Endothelial cell of umbilical vein (primary cell): Measurements from ENCODE around the gene HECW1. TPM values are rescaled to one million over a fixed set of nuclear protein-coding genes. Genes with fewer than 3 reads are reported as not detected.

ENCODE experiments used
- BruUV-seq: library from RNA; stranded (reverse); fragments of 400-500 nt; replicated peaks from 2 replicates; lab custom pipeline; 2021; lab: Mats Ljungman, UMichigan
- CTCF ChIA-PET: fragments of 300-600, 350-600 bp; sonication (Branson Sonifier 250); formaldehyde crosslinking; loops from one replicate; lab custom pipeline; 2021; ENCODE audit warnings: antibody characterized with exemption, inconsistent platforms; lab: Charles Lee
- POLR2A ChIA-PET: fragments of 300-600, 350-600 bp; sonication (Branson Sonifier 250); formaldehyde crosslinking; loops from one replicate; lab custom pipeline; 2021; ENCODE audit warnings: antibody characterized with exemption, inconsistent platforms; lab: Charles Lee
- DNase-seq: peaks from one replicate; pipeline ENCODE4 v3.0.0-alpha.2; 2011; ENCODE audit warnings: low read depth, low spot score
- FAIRE-seq: peaks from 2 replicates; lab custom pipeline; 2011; peaks lifted over from hg19 to GRCh38; lab: Jason Lieb, UNC
- H2AFZ ChIP-seq: 2 replicates; pipeline ENCODE4 v1.6.0; 2012; ENCODE audit warnings: low read depth, low read length, control low read depth, inconsistent platforms
- H3K27ac ChIP-seq: 2 replicates; pipeline ENCODE4 v1.5.1; 2011; ENCODE audit warnings: low read depth, mild to moderate bottlenecking, control low read depth, low read length, moderate library complexity; ENCODE audit not compliant: insufficient read depth
- H3K27me3 ChIP-seq, 2 experiments: 2 replicates each; pipeline versions ENCODE4 v1.6.0 to v1.6.1; 2011; ENCODE audit warnings: low read length in 2 of 2, mixed read lengths in 1 of 2; ENCODE audit not compliant: control insufficient read depth in 2 of 2, insufficient read depth in 2 of 2
- H3K36me3 ChIP-seq, 2 experiments: 2 replicates in 1 of 2; 3 replicates in 1 of 2; pipeline ENCODE4 v1.5.1; 2011; ENCODE audit warnings: low read length in 2 of 2, mild to moderate bottlenecking in 1 of 2, moderate library complexity in 1 of 2; ENCODE audit not compliant: control insufficient read depth in 2 of 2, insufficient read depth in 2 of 2; ENCODE audit errors: extremely low read depth in 1 of 2
- H3K4me1 ChIP-seq: 3 replicates; pipeline ENCODE4 v1.5.1; 2011; ENCODE audit warnings: mild to moderate bottlenecking, low read length; ENCODE audit not compliant: control insufficient read depth, insufficient read depth; ENCODE audit errors: extremely low read depth
- H3K4me2 ChIP-seq: 2 replicates; pipeline ENCODE4 v1.6.1; 2011; ENCODE audit warnings: low read length, control low read depth, mixed read lengths; ENCODE audit not compliant: insufficient read depth
- H3K4me3 ChIP-seq, 3 experiments: fragments of 200-600 bp in 1 of 3; sonication (generic), shearing (Covaris generic) in 1 of 3; replicated peaks in 1 of 3; 2 replicates each; pipeline ENCODE4 v1.5.1; 2011 to 2016; ENCODE audit warnings: control low read depth in 3 of 3, low read length in 3 of 3, mild to moderate bottlenecking in 2 of 3, inconsistent platforms in 1 of 3, low read depth in 1 of 3, moderate library complexity in 1 of 3; ENCODE audit not compliant: insufficient read depth in 1 of 3
- H3K79me2 ChIP-seq: 2 replicates; pipeline ENCODE4 v1.6.0; 2012; ENCODE audit warnings: low read length, inconsistent platforms; ENCODE audit not compliant: control insufficient read depth, insufficient read depth
- H3K9ac ChIP-seq: replicated peaks from 2 replicates; pipeline ENCODE3; 2011; ENCODE audit warnings: low read length, control low read depth; ENCODE audit not compliant: insufficient read depth; ENCODE audit errors: extremely low read depth
- H3K9me1 ChIP-seq: replicated peaks from 3 replicates; pipeline ENCODE4 v1.6.0; 2011; ENCODE audit warnings: mild to moderate bottlenecking, low read length; ENCODE audit not compliant: control insufficient read depth, insufficient read depth; ENCODE audit errors: extremely low read depth
- H3K9me3 ChIP-seq: replicated peaks from 2 replicates; pipeline ENCODE4 v1.5.1; 2012; ENCODE audit warnings: low read length, inconsistent platforms; ENCODE audit not compliant: control insufficient read depth, insufficient read depth
- H4K20me1 ChIP-seq: replicated peaks from 2 replicates; pipeline ENCODE3; 2011; ENCODE audit warnings: mild to moderate bottlenecking, low read length; ENCODE audit not compliant: control insufficient read depth, insufficient read depth; ENCODE audit errors: extremely low read depth
- CTCF ChIP-seq, 2 donors: IDR thresholded peaks; 1 replicate in 1 of 2; 2 replicates in 1 of 2; pipeline ENCODE4 v1.5.1; 2011; ENCODE audit warnings: low read length in 2 of 2, mild to moderate bottlenecking in 2 of 2, moderate library complexity in 2 of 2, control low read depth in 1 of 2, inconsistent platforms in 1 of 2, low read depth in 1 of 2; ENCODE audit not compliant: insufficient read depth in 1 of 2; ENCODE audit errors: extremely low read depth in 1 of 2
- FOS ChIP-seq: IDR thresholded peaks from 2 replicates; pipeline ENCODE4 v1.6.1; 2011; ENCODE audit warnings: mild to moderate bottlenecking, low read length, moderate library complexity, borderline replicate concordance; ENCODE audit not compliant: insufficient read depth
- MAX ChIP-seq: IDR thresholded peaks from 2 replicates; pipeline ENCODE4 v1.6.1; 2011; ENCODE audit not compliant: insufficient read depth, insufficient read length
- MYC ChIP-seq: IDR thresholded peaks from one replicate; pipeline ENCODE4 v1.6.1; 2011; ENCODE audit warnings: mild to moderate bottlenecking, low read depth, low read length
- POLR2A ChIP-seq: IDR thresholded peaks from 2 replicates; pipeline ENCODE4 v1.6.1; 2012; ENCODE audit warnings: low read depth, mild to moderate bottlenecking, control low read depth, low read length
- POLR2AphosphoS5 ChIP-seq: IDR thresholded peaks from 2 replicates; pipeline ENCODE4 v1.6.1; 2012; ENCODE audit warnings: low read depth, mild to moderate bottlenecking, control low read depth, low read length, moderate library complexity; ENCODE audit not compliant: insufficient read depth
- dilution Hi-C: fragments of 300-500 bp; cut with MboI; formaldehyde crosslinking; loops from one replicate; pipeline ENCODE4 v1.15.0; 2019; ENCODE audit warnings: low sequenced_read_pairs; ENCODE audit not compliant: extremely low pct_ligation_motif_present
- intact Hi-C: fragments of 100-400 bp; cut with micrococcal nuclease; formaldehyde crosslinking; loops from one replicate; pipeline ENCODE4 v1.10.0; 2022
- polyA plus RNA-seq, 4 experiments: library from polyadenylated mRNA; depleted of rRNA in 3 of 4; stranded (reverse) in 3 of 4; unstranded in 1 of 4; fragments of >200 nt; gene quantifications; 2 replicates each; pipeline versions ENCODE4 v1.2.1 to v1.2.3, GENCODE V29; 2011 to 2012; ENCODE audit warnings: missing spikeins in 1 of 4
- total RNA-seq: library from RNA; stranded (reverse); gene quantifications from 2 replicates; pipeline ENCODE4 v1.2.3, GENCODE V29; 2021

Gene HECW1
- total and polyA plus RNA-seq, 2 donors (not counting 3 experiments of a cell fraction or from before 2014, with no cell fraction given) = not detected

DNA sequence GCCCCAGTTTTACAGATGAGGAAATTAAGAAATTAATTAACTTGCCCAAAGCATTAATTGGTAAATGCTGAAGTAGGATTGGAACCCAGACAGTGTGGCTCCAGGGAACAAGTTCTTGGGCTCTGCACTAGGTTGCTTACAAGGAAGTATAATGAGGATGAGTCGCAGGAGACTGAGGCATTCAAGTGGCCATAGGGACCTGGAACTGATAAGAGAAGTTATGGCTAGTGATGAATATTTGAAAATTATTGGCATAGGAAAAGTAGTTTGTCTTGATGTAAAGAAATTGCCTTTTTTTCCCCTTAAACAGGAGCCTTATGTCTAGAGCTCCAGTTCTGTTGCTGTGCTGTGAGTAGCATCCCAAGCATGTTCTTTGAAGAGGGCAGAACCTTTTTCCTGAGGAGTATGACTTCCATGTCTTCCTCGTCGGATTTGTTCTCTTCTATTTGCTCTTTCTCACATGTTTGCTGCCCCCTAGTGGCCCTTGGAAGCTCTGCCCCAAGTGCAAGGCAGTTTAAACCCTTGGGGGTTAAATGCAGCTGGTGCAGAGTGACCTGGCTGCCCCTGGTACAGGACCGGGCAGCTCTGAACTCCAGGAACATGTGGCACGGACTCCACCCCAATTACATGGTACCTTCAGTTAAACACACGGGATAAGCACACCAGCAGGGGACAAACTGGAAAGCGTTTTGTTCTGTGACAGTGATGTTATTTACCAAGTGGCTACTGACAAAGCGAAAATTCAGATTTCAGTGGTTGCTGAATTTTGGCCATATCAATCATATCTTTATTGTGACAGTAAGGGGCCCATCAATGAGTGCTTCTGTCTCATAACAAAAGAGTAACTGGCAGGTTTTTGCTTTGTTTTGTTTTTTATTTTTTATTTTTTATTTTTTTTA lies 148.8 kb downstream of the HECW1 start:
- intact Hi-C loops (loop anchor here (1.0 kb wide), 6 partner anchors 84 to 1321 kb away; no protein-coding TSS in a partner anchor), dilution Hi-C loops (no loop called here)
- Histone ChIP-seq H3K9me3 (no peaks in the 10 kb centered on the region), H3K4me2 (no peak overlapping the region), H2AFZ (no peak overlapping the region), H3K27me3 (peaks cover 3 to 7% of the 10 kb centered on the region in 2 experiments), H3K79me2 (no peaks in the 10 kb centered on the region), H3K9me1 (no peaks in the 10 kb centered on the region), H3K9ac (no peak overlapping the region), H4K20me1 (no peaks in the 10 kb centered on the region), H3K4me3 (no peak overlapping the region), H3K4me1 (no peaks in the 10 kb centered on the region), H3K27ac (no peak overlapping the region), H3K36me3 (no peaks in the 10 kb centered on the region)
- POLR2A ChIA-PET = no interaction called here
- DNase-seq = peak; percentile 70
- CTCF ChIA-PET = interaction anchor here (0.6 to 4.7 kb wide), 41 partner anchors 9 to 1320 kb away, joined by 3 to 68 read pairs (median 5); partner anchors contain the start of genes MRPL32, PSMA2 and STK17A
- TF ChIP-seq POLR2AphosphoS5 = no peak
- TF ChIP-seq FOS = no peak
- no peak for TF ChIP-seq POLR2A
- peak; percentile 90 to 91 for TF ChIP-seq CTCF (IDR thresholded peaks at IDR 0.05; ENCODE audit: extremely low read depth in 1 of 2, insufficient read depth in 1 of 2, low read depth in 1 of 2, low read length in 2 of 2)
- no peak for TF ChIP-seq MAX
- TF ChIP-seq MYC = no peak
- BruUV-seq = no TSS peak
- FAIRE-seq = peak; percentile 85
